ENCODE measurements around the gene KY. TPM values are rescaled to one million over a fixed set of nuclear protein-coding genes. Genes with fewer than 3 reads are reported as not detected.
A peak's percentile ranks its signal among the peaks of the same experiment; 100 is the strongest.

The KY gene
- total and polyA plus RNA-seq, 2 of the 13 experiments (the other 11 are each of a cell fraction or from before 2014, with no cell fraction given), result not detected

DNA sequence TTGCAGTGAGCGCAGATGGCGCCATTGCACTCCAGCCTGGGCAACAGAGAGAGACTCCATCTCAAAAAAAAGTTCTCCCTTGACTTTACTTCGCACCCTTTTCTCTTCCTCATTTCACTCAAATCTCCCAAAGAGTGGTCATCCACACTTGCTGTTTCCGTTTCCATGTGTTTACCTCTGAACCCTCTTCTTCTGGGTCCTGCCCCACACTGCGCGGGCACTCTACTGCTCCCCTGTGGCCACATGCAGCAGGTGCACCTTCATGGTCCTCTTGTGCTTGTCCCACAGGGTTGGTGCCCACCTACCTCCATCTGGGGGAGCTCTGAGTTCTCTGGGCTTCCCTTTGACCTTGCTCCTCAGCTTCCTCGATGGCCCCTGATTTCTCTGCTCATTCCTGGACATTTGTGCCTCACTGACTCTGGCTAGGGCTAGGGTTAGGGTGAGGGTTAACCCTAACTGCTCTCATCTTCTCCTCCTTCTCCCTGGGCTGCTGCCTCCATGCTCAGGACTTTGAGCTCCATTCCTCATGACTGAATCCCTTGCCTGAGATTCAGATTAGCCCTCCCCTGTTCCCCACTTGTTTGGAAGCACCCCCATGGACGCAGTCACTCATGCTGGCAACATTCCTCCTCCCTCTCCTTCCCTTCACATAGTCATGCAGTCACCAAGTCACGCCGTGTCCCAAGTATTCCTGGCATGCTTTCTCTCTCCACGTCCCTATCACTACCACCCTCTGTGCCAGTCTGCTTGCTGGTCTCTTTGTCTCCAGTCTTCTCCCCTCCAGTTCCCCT is 26.6 kb upstream of the KY start:
- no peaks in the 10 kb centered on the region for H3K79me2 ChIP-seq (ENCODE audit: insufficient read depth, low read length)
- ChIA-PET CTCF (ENCODE audit: low intra/inter-chr PET ratio, low total read pairs) (interaction anchor here (1.0 kb wide), 1 partner anchor 76 kb away, joined by 6 read pairs; no protein-coding TSS in a partner anchor), POLR2A (no interaction called here)
- no peak overlapping the region for H3K9ac ChIP-seq (ENCODE audit: insufficient read depth, low read depth, low read length)
- intact Hi-C loops (cut with micrococcal nuclease; ENCODE audit: unreplicated experiment) (no loop called here), in situ Hi-C loops (cut with HindIII; ENCODE audit: extremely low pct_ligation_motif_present, low pct_unique_long_range_greater_than_20kb) (no loop called here)
- TF ChIP-seq KDM2A (CRISPR knock-in tag; IDR thresholded peaks at IDR 0.05; ENCODE audit: borderline replicate concordance, low read depth) (peak; percentile 23; the same call in 1 of the 2 replicates), CBX2 (IDR thresholded peaks at IDR 0.05; ENCODE audit: low read depth, low read length) (no peak), CBX2 (CRISPR knock-in tag; IDR thresholded peaks at IDR 0.05; ENCODE audit: low read depth) (no peak), GTF3A (CRISPR knock-in tag; conservative IDR thresholded peaks at IDR 0.05) (no peak), XRCC5 (optimal IDR thresholded peaks at IDR 0.05; ENCODE audit: low read length) (peak; percentile 54)
- TF ChIP-seq, protein P1, sequence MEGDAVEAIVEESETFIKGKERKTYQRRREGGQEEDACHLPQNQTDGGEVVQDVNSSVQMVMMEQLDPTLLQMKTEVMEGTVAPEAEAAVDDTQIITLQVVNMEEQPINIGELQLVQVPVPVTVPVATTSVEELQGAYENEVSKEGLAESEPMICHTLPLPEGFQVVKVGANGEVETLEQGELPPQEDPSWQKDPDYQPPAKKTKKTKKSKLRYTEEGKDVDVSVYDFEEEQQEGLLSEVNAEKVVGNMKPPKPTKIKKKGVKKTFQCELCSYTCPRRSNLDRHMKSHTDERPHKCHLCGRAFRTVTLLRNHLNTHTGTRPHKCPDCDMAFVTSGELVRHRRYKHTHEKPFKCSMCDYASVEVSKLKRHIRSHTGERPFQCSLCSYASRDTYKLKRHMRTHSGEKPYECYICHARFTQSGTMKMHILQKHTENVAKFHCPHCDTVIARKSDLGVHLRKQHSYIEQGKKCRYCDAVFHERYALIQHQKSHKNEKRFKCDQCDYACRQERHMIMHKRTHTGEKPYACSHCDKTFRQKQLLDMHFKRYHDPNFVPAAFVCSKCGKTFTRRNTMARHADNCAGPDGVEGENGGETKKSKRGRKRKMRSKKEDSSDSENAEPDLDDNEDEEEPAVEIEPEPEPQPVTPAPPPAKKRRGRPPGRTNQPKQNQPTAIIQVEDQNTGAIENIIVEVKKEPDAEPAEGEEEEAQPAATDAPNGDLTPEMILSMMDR (CRISPR knock-in tag; IDR thresholded peaks at IDR 0.05), result peak; percentile 76
- no peak overlapping the region for H2AFZ ChIP-seq (ENCODE audit: low read length)
- 26% methylated on average over 11 of the region's 11 CpGs for WGBS (ENCODE audit: low lambda C conversion rate)
- peaks cover 0 to 1% of the 10 kb centered on the region in 2 experiments; a peak in 3 of 5 replicates for H3K27me3 ChIP-seq (ENCODE audit: control insufficient read depth in 1 of 2, insufficient read depth in 2 of 2, low read length in 2 of 2)
- H3K4me3 ChIP-seq (replicated peaks in 1 of 3; ENCODE audit: insufficient read depth in 1 of 3, low read depth in 2 of 3, low read length in 3 of 3), result no peak overlapping the region
- no peaks in the 10 kb centered on the region for H4K20me1 ChIP-seq (ENCODE audit: insufficient read depth, low read length)
- ATAC-seq (peak; percentile 96), DNase-seq (ENCODE audit: low spot score) (peak; percentile 23), FAIRE-seq (no peak)
- no peak overlapping the region for H3K4me2 ChIP-seq (ENCODE audit: low read depth, low read length)
- H3K36me3 ChIP-seq (replicated peaks in 1 of 2; ENCODE audit: control insufficient read depth in 1 of 2, insufficient read depth in 2 of 2, low read length in 2 of 2), result no peaks in the 10 kb centered on the region
- peaks cover 8% of the 10 kb centered on the region for H3K9me3 ChIP-seq (ENCODE audit: low read length)
- BruUV-seq (replicated peaks), result no TSS peak
- no peaks in the 10 kb centered on the region for H3K4me1 ChIP-seq (ENCODE audit: insufficient read depth, low read length)
- H3K27ac ChIP-seq (ENCODE audit: extremely low read length, insufficient read depth, low read length), result no peak overlapping the region
